Left lung (tissue), 10 donors: ENCODE measurements around the gene JAK1. TPM values are rescaled to one million over a fixed set of nuclear protein-coding genes. Genes with fewer than 3 reads are reported as not detected.

Experiments
- ATAC-seq: fragments of 200-7000 bp; cut with Tn5 transposase; one replicate; pipeline ENCODE4 v1.9.1; 2020; ENCODE audit warnings: moderate library complexity
- DNase-seq, 4 donors: peaks; one replicate each; pipeline ENCODE4 v3.0.0-alpha.2; 2013 to 2020
- H3K27ac ChIP-seq, 2 donors: fragments of 200-600 bp; sonication (generic) in 1 of 2; one replicate each; pipeline versions ENCODE4 v1.5.0 to v1.8.0; 2020 to 2021
- H3K27me3 ChIP-seq, 2 donors: fragments of 200-600 bp; sonication (generic) in 1 of 2; one replicate each; pipeline versions ENCODE4 v1.5.0 to v1.8.0; 2020 to 2021
- H3K36me3 ChIP-seq, 2 donors: fragments of 200-600 bp; sonication (generic) in 1 of 2; one replicate each; pipeline versions ENCODE4 v1.5.0 to v1.8.0; 2020 to 2021
- H3K4me1 ChIP-seq, 2 donors: fragments of 200-600 bp; one replicate each; pipeline ENCODE4 v1.8.0; 2021
- H3K4me3 ChIP-seq, 2 donors: fragments of 200-600 bp; sonication (generic) in 1 of 2; one replicate each; pipeline versions ENCODE4 v1.5.0 to v1.8.0; 2020 to 2021; ENCODE audit warnings: mild to moderate bottlenecking in 1 of 2
- H3K9me3 ChIP-seq, 2 donors: fragments of 200-600 bp; sonication (generic) in 1 of 2; one replicate each; pipeline versions ENCODE4 v1.5.0 to v1.8.0; 2020 to 2021
- intact Hi-C, 2 donors: fragments of 100-400 bp; cut with DNase I; formaldehyde crosslinking; loops; one replicate each; pipeline versions ENCODE4 v1.11.2 to v1.14.2; 2022
- polyA plus RNA-seq, 6 donors: library from polyadenylated mRNA; unstranded; fragments of 120-200 nt; gene quantifications; one replicate each; pipeline ENCODE4 v1.2.1, GENCODE V29; 2013; ENCODE audit not compliant: insufficient read length in 6 of 6
- total RNA-seq, 2 donors: library from RNA; stranded (reverse); fragmentation: NEBNext Ultra II Directional; extraction: Animal tissue kit (Norgen Biotek cat#: 25700); gene quantifications; one replicate each; pipeline ENCODE4 v1.2.1, GENCODE V29; 2021
- TF ChIP-seq, protein P1 (sequence below), 2 donors: fragments of 200-600 bp; sonication (generic) in 1 of 2; IDR thresholded peaks; one replicate each; pipeline versions ENCODE4 v1.5.0 to v1.8.0; 2021; ENCODE audit warnings: antibody characterized with exemption in 2 of 2
- donor health status: DM: no; HTN: yes; CAD: no.
- donor health status: DM: no; HTN: no; CAD: no.

The JAK1 gene
- total and polyA plus RNA-seq, 8 donors: 103 to 162 (median 115) TPM

DNA sequence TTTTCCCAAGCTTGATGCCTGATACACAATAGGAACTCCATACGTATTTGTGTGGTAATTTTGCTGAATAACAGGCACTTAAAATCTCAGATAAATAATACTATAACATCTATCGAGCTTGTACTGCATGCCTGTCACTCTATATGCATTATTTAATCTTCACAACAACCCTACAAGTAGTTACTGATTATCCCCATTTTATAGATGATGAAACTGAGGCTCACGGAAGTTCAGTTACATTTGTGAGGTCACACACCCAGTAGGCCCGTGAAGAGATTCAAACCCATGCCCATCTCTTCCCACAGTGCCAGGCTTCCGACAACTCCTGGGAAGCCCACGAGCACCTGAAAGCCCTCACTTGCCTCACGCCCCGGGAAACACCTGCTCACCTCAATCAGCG lies 122.7 kb downstream of the JAK1 start:
- ATAC-seq (no peak), DNase-seq (no peak)
- no peaks in the 10 kb centered on the region for H3K27me3 ChIP-seq
- intact Hi-C loops: no loop called here
- no peak overlapping the region for H3K4me3 ChIP-seq
- TF ChIP-seq, protein P1, sequence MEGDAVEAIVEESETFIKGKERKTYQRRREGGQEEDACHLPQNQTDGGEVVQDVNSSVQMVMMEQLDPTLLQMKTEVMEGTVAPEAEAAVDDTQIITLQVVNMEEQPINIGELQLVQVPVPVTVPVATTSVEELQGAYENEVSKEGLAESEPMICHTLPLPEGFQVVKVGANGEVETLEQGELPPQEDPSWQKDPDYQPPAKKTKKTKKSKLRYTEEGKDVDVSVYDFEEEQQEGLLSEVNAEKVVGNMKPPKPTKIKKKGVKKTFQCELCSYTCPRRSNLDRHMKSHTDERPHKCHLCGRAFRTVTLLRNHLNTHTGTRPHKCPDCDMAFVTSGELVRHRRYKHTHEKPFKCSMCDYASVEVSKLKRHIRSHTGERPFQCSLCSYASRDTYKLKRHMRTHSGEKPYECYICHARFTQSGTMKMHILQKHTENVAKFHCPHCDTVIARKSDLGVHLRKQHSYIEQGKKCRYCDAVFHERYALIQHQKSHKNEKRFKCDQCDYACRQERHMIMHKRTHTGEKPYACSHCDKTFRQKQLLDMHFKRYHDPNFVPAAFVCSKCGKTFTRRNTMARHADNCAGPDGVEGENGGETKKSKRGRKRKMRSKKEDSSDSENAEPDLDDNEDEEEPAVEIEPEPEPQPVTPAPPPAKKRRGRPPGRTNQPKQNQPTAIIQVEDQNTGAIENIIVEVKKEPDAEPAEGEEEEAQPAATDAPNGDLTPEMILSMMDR (IDR thresholded peaks at IDR 0.05): no peak
- H3K9me3 ChIP-seq: no peaks in the 10 kb centered on the region
- no peaks in the 10 kb centered on the region for H3K4me1 ChIP-seq
- peaks cover 0 to 94% of the 10 kb centered on the region in 2 donors for H3K36me3 ChIP-seq
- H3K27ac ChIP-seq: no peak overlapping the region

DNA sequence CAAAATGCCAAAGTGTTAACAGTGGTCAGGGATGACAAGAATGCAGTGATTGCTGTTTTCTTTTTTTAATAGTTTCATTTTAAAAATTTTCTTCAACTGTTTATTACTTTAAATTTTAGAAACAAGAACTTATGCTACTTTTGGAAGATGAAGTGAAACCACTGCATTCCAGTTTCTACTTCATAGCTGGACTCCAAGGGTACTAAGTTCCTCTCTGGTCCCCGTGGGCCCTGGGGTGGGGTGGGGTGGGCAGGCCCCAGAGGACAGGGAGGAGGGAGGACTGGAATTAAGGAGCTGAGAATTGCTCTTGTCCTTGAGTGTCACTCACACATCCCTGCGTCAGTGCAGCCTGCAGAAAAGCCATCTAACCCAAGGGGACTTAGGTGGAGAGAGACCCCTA lies 124.1 kb downstream of the JAK1 start:
- Histone ChIP-seq H3K27me3 (no peaks in the 10 kb centered on the region), H3K4me3 (no peak overlapping the region), H3K27ac (no peak overlapping the region), H3K9me3 (no peaks in the 10 kb centered on the region), H3K36me3 (peaks cover 0 to 94% of the 10 kb centered on the region in 2 donors), H3K4me1 (no peaks in the 10 kb centered on the region)
- ATAC-seq (no peak), DNase-seq (no peak)
- TF ChIP-seq, protein P1 (IDR thresholded peaks at IDR 0.05): no peak
- intact Hi-C loops: no loop called here

- Histone ChIP-seq H3K9me3 (no peaks in the 10 kb centered on the region), H3K36me3 (peaks cover 0 to 94% of the 10 kb centered on the region in 2 donors), H3K27me3 (no peaks in the 10 kb centered on the region), H3K27ac (no peak overlapping the region), H3K4me1 (no peaks in the 10 kb centered on the region), H3K4me3 (no peak overlapping the region)
- intact Hi-C loops: no loop called here
- TF ChIP-seq, protein P1 (IDR thresholded peaks at IDR 0.05): no peak
- ATAC-seq (no peak), DNase-seq (no peak)
Measured at GRCh38 chr1:64841330-64842065, 124.9 kb downstream of the JAK1 start.

DNA sequence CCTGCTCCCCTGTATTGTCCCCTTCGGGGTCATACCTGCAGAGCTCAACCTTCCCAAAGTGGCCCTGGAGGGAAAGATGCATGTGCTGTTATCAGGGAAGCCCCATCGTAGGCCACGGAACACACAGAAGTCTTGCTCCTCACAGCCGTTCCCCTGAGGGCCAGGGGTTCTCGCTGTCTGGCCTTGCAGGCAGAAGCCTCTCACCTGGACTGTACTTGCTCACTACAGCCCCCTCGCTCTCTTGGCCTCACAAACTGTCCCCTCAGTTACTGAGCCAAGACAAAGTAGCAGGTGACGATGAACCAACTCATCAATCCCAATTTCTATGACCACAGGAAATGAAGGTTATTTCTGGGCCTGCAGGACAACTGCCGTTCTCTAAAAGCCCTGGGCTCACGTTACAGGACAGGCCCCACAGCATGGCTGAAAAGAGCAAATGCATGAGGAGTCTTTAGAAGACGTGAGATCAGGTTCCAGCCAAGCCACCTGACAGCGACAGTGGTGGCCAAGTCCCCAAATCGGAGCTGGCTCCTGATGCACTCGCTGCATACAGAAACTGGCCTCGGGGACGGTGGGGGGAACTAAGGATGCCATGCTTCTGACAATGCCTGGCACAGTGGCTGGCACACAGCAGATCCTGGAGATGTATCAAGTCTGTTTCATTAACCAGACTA lies 126.5 kb downstream of the JAK1 start:
- H3K27me3 ChIP-seq: no peaks in the 10 kb centered on the region
- H3K36me3 ChIP-seq: peaks cover 0 to 94% of the 10 kb centered on the region in 2 donors
- intact Hi-C loops: no loop called here
- no peak for DNase-seq
- TF ChIP-seq, protein P1 (IDR thresholded peaks at IDR 0.05): no peak
- H3K4me1 ChIP-seq: no peaks in the 10 kb centered on the region
- H3K27ac ChIP-seq: no peak overlapping the region
- H3K9me3 ChIP-seq: no peaks in the 10 kb centered on the region
- ATAC-seq: no peak
- no peak overlapping the region for H3K4me3 ChIP-seq

- peaks cover 0 to 94% of the 10 kb centered on the region in 2 donors for H3K36me3 ChIP-seq
- intact Hi-C loops: no loop called here
- no peaks in the 10 kb centered on the region for H3K4me1 ChIP-seq
- no peaks in the 10 kb centered on the region for H3K27me3 ChIP-seq
- H3K27ac ChIP-seq: no peak overlapping the region
- H3K9me3 ChIP-seq: no peaks in the 10 kb centered on the region
- no peak overlapping the region for H3K4me3 ChIP-seq
- DNase-seq: no peak
- no peak for ATAC-seq
- TF ChIP-seq, protein P1 (IDR thresholded peaks at IDR 0.05): no peak
Measured at GRCh38 chr1:64839261-64839660, 127.1 kb downstream of the JAK1 start.
